ENCODE measurements around the gene ADRA2A. TPM values are rescaled to one million over a fixed set of nuclear protein-coding genes. Genes with fewer than 3 reads are reported as not detected.
A peak's percentile ranks its signal among the peaks of the same experiment; 100 is the strongest.

ADRA2A gene
- total RNA-seq, 2 donors from 2014 or later: 6.5 to 6.9 TPM

GRCh38 chr10:111076191-111076681 is 593 bp upstream of the ADRA2A start:
- peaks cover 10 to 25% of the 10 kb centered on the region in 2 donors for H3K4me1 ChIP-seq (ENCODE audit: control insufficient read depth in 1 of 2, low read depth in 2 of 2)
- ATAC-seq (ENCODE audit: insufficient number of reproducible peaks, low FRiP score, low read depth) (no peak), DNase-seq (ENCODE audit: low spot score) (no peak)
- no peaks in the 10 kb centered on the region for H3K36me3 ChIP-seq
- no peaks in the 10 kb centered on the region for H3K9me3 ChIP-seq
- peak overlapping the region; percentile 72 for H3K4me3 ChIP-seq
- H3K27me3 ChIP-seq (replicated peaks; ENCODE audit: insufficient read depth): peaks cover 8% of the 10 kb centered on the region
- no peak overlapping the region for H3K27ac ChIP-seq
- peak; percentile 38 for TF ChIP-seq CTCF (IDR thresholded peaks at IDR 0.05)

- Histone ChIP-seq H3K9me3 (no peaks in the 10 kb centered on the region), H3K27ac (no peak overlapping the region), H3K36me3 (no peaks in the 10 kb centered on the region), H3K27me3 (replicated peaks; ENCODE audit: insufficient read depth) (peaks cover 8% of the 10 kb centered on the region), H3K4me3 (peak overlapping the region; percentile 72), H3K4me1 (ENCODE audit: control insufficient read depth in 1 of 2, low read depth in 2 of 2) (peaks cover 10 to 25% of the 10 kb centered on the region in 2 donors)
- ATAC-seq (ENCODE audit: insufficient number of reproducible peaks, low FRiP score, low read depth) (no peak), DNase-seq (ENCODE audit: low spot score) (no peak)
- TF ChIP-seq CTCF (IDR thresholded peaks at IDR 0.05): no peak
Measured at GRCh38 chr10:111077479-111077784, 603 bp downstream of the ADRA2A start.

GRCh38 chr10:111077785-111078504 is 1.1 kb downstream of the ADRA2A start:
- no peak for ATAC-seq (ENCODE audit: insufficient number of reproducible peaks, low FRiP score, low read depth)
- no peak for TF ChIP-seq CTCF (IDR thresholded peaks at IDR 0.05)
- H3K9me3 ChIP-seq: no peaks in the 10 kb centered on the region
- peaks cover 8% of the 10 kb centered on the region for H3K27me3 ChIP-seq (replicated peaks; ENCODE audit: insufficient read depth)
- no peak overlapping the region for H3K27ac ChIP-seq
- peak overlapping the region; percentile 72 for H3K4me3 ChIP-seq
- peaks cover 10 to 25% of the 10 kb centered on the region in 2 donors for H3K4me1 ChIP-seq (ENCODE audit: control insufficient read depth in 1 of 2, low read depth in 2 of 2)
- H3K36me3 ChIP-seq: no peaks in the 10 kb centered on the region
- DNase-seq (ENCODE audit: low spot score): no peak

- no peak overlapping the region for H3K27ac ChIP-seq
- no peak for TF ChIP-seq CTCF (IDR thresholded peaks at IDR 0.05)
- ATAC-seq (ENCODE audit: insufficient number of reproducible peaks, low FRiP score, low read depth) (no peak), DNase-seq (ENCODE audit: low spot score) (no peak)
- peaks cover 10 to 25% of the 10 kb centered on the region in 2 donors for H3K4me1 ChIP-seq (ENCODE audit: control insufficient read depth in 1 of 2, low read depth in 2 of 2)
- no peaks in the 10 kb centered on the region for H3K36me3 ChIP-seq
- no peaks in the 10 kb centered on the region for H3K9me3 ChIP-seq
- peaks cover 8% of the 10 kb centered on the region for H3K27me3 ChIP-seq (replicated peaks; ENCODE audit: insufficient read depth)
- H3K4me3 ChIP-seq: peak overlapping the region; percentile 72
Measured at GRCh38 chr10:111078505-111079185, 1.8 kb downstream of the ADRA2A start.

- no peak for TF ChIP-seq CTCF (IDR thresholded peaks at IDR 0.05)
- H3K4me1 ChIP-seq (ENCODE audit: control insufficient read depth in 1 of 2, low read depth in 2 of 2): peaks cover 10 to 25% of the 10 kb centered on the region in 2 donors
- no peak for DNase-seq (ENCODE audit: low spot score)
- H3K9me3 ChIP-seq: no peaks in the 10 kb centered on the region
- no peak overlapping the region for H3K4me3 ChIP-seq
- H3K36me3 ChIP-seq: no peaks in the 10 kb centered on the region
- no peak for ATAC-seq (ENCODE audit: insufficient number of reproducible peaks, low FRiP score, low read depth)
- no peak overlapping the region for H3K27ac ChIP-seq
- H3K27me3 ChIP-seq (replicated peaks; ENCODE audit: insufficient read depth): peaks cover 8% of the 10 kb centered on the region
Measured at GRCh38 chr10:111079241-111079760, 2.5 kb downstream of the ADRA2A start.
